RWPE2 (cell line): ENCODE data around the gene ALK.
A peak's percentile ranks its signal among the peaks of the same experiment; 100 is the strongest.

Experiments used
- ATAC-seq: fragments of 200-7000 bp; cut with Tn5 transposase; 3 replicates; pipeline ENCODE4 v1.9.1; 2021; ENCODE audit warnings: low read depth
- DNase-seq: peaks from one replicate; pipeline ENCODE4 v3.0.0-alpha.2; 2020; ENCODE audit warnings: low spot score
- H3K27ac ChIP-seq: fragments of 450-650 bp; 2 replicates; pipeline ENCODE4 v1.5.1; 2017; ENCODE audit warnings: mild to moderate bottlenecking; ENCODE audit not compliant: poor library complexity, severe bottlenecking
- H3K27me3 ChIP-seq: fragments of 250-450 bp; sonication (Bioruptor Pico); 2 replicates; pipeline ENCODE4 v1.5.1; 2021; ENCODE audit warnings: mild to moderate bottlenecking, moderate library complexity; ENCODE audit not compliant: insufficient read depth, poor library complexity, severe bottlenecking
- H3K36me3 ChIP-seq: fragments of 250-450 bp; sonication (Bioruptor Pico); 2 replicates; pipeline ENCODE4 v1.5.1; 2020; ENCODE audit warnings: low read depth, mild to moderate bottlenecking, moderate library complexity
- H3K4me1 ChIP-seq: fragments of 250-450 bp; sonication (Bioruptor Pico); 2 replicates; pipeline ENCODE4 v1.5.1; 2021; ENCODE audit warnings: mild to moderate bottlenecking, moderate library complexity; ENCODE audit not compliant: insufficient read depth, poor library complexity, severe bottlenecking
- H3K4me3 ChIP-seq: fragments of 250-450 bp; sonication (Bioruptor Pico); 2 replicates; pipeline ENCODE4 v1.5.1; 2021; ENCODE audit warnings: mild to moderate bottlenecking, moderate library complexity; ENCODE audit not compliant: severe bottlenecking
- H3K9me3 ChIP-seq: fragments of 250-450 bp; sonication (Bioruptor Pico); 2 replicates; pipeline ENCODE4 v1.5.1; 2021; ENCODE audit warnings: mild to moderate bottlenecking, moderate library complexity; ENCODE audit not compliant: severe bottlenecking
- TF ChIP-seq, protein P1 (sequence below): fragments of 450-650 bp; IDR thresholded peaks from one replicate; pipeline ENCODE4 v1.5.1; 2017; ENCODE audit warnings: mild to moderate bottlenecking, moderate library complexity; ENCODE audit not compliant: poor library complexity, severe bottlenecking

The ALK gene

DNA sequence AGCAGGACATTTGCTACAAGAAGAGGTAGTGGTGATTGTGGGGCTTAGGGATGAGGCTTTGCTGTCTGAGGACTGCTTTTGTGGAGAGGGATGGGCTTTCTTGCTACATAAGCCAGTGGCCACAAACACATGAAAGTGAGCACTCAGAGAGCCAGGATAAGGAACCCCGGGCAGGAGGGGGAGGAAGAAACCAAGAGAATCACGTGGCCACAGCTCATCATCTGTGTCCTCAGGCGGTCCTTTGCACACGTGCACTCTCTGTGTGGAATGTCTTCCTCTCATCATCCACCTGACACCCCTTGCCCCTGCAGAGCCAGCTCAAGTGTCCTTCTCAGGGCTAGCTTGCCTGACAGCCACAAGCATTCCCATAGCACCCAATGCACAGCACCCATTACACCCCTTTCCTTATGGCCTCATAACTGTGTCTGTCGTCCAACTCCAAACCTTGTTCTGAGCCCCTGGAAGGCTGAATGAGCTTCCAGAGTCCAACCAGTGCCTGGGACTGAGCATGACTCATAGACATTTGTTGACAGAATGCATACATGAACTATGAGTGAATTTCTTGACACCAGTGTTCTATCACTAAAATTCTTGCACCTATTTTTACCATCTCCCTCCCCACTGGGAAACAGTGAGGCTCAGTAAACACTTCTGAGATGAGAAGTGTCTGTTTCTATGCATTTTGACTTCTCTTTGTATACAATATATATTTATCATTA, 398.3 kb downstream of the ALK start:
- Histone ChIP-seq H3K9me3 (no peaks in the 10 kb centered on the region), H3K27me3 (no peaks in the 10 kb centered on the region), H3K27ac (no peak overlapping the region), H3K4me1 (peaks cover 21% of the 10 kb centered on the region), H3K4me3 (no peak overlapping the region), H3K36me3 (no peaks in the 10 kb centered on the region)
- ATAC-seq: peak; percentile 88
- TF ChIP-seq, protein P1, sequence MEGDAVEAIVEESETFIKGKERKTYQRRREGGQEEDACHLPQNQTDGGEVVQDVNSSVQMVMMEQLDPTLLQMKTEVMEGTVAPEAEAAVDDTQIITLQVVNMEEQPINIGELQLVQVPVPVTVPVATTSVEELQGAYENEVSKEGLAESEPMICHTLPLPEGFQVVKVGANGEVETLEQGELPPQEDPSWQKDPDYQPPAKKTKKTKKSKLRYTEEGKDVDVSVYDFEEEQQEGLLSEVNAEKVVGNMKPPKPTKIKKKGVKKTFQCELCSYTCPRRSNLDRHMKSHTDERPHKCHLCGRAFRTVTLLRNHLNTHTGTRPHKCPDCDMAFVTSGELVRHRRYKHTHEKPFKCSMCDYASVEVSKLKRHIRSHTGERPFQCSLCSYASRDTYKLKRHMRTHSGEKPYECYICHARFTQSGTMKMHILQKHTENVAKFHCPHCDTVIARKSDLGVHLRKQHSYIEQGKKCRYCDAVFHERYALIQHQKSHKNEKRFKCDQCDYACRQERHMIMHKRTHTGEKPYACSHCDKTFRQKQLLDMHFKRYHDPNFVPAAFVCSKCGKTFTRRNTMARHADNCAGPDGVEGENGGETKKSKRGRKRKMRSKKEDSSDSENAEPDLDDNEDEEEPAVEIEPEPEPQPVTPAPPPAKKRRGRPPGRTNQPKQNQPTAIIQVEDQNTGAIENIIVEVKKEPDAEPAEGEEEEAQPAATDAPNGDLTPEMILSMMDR: no peak
- DNase-seq: no peak

DNA sequence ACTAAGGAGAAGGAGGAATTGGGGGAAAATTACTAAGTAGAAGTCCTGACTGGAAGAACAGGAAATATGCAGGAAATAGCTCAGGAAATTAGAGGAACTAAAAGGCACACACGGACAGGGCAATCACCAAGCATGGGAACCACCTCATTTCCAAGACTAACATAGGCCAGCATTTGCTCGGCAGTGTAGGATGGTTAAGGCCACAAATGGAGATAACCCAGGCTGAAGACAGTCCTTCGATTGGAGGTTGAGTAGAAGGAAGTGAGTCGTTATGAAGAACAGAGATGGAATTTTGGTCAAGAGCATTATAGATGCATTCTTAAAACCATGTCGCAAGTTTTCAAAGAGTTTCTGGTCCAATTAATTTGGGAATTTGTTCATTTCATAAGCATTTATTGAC, 401.4 kb downstream of the ALK start:
- Histone ChIP-seq H3K27ac (no peak overlapping the region), H3K4me3 (no peak overlapping the region), H3K36me3 (no peaks in the 10 kb centered on the region), H3K27me3 (no peaks in the 10 kb centered on the region), H3K9me3 (no peaks in the 10 kb centered on the region), H3K4me1 (peaks cover 21% of the 10 kb centered on the region)
- TF ChIP-seq, protein P1: no peak
- DNase-seq: no peak
- no peak for ATAC-seq

DNA sequence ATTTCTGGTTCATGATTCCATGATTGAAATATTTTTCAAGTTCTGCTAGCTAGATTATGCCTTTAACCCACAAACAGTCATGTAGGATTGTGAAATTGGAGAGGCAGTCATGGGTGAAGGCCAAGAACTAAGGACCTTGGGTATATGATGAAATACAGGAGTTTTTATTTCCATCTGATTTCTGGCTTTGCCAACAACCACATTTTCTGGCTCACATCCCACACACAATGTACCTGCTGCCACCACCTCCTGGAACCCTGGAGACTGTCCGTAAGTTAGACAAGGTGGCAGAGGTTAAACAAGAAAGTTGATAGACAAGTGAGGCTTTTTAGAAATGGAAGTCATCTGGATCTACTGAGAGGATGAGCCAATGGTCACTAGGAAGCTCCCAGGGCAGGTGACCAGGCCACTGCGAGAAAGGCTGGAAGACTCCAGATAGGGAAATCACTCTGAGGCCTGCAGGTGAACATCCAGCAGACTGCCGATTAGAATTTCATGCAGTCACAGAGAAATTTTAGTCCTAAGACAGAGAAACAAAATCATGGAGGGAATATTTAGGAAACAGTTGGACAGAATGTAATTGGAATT, 402.0 kb downstream of the ALK start:
- peaks cover 21% of the 10 kb centered on the region for H3K4me1 ChIP-seq
- H3K9me3 ChIP-seq: no peaks in the 10 kb centered on the region
- DNase-seq (no peak), ATAC-seq (0 out of 3 replicates have a peak, but pooled peaks have one; percentile 26)
- no peak overlapping the region for H3K27ac ChIP-seq
- TF ChIP-seq, protein P1: no peak
- no peak overlapping the region for H3K4me3 ChIP-seq
- H3K27me3 ChIP-seq: no peaks in the 10 kb centered on the region
- H3K36me3 ChIP-seq: no peaks in the 10 kb centered on the region

DNA sequence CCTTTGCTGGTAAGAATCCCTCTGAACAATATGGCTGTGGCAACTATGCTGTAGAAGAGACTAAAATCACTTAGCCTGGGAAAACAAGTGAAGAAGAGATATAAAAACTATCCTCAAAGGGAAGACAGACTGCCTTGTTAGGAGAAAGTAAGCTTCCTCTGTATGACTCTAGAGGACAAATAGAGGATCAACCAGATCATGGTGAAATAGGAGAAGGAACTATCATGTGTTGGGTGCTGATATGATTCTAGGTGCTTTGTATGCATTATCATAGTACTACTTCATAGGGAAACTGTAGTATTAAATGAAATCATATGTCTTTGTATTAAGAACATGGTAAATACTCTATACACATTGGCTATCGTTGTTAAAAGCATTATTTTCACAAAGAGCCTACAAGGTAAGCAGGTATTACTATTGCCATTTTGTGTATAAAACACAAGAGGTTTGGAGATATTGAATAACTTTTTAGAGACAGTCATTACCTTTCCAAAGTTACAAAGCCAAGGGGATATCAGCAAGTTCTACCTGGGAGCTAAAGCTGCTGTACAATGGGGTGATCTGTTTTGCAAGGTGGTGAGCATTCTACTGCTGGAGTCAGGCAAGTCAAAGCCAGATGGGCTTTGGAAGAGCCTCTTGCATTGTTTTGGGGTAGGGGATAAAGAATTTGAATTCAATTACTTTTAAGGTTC, 402.6 kb downstream of the ALK start:
- TF ChIP-seq, protein P1: no peak
- no peak for ATAC-seq

More for the DNA sequence above, 402.6 kb downstream of the ALK start:
- peaks cover 21% of the 10 kb centered on the region for H3K4me1 ChIP-seq
- H3K36me3 ChIP-seq: no peaks in the 10 kb centered on the region
- no peak overlapping the region for H3K27ac ChIP-seq
- H3K27me3 ChIP-seq: no peaks in the 10 kb centered on the region
- H3K4me3 ChIP-seq: no peak overlapping the region
- DNase-seq: no peak
- no peaks in the 10 kb centered on the region for H3K9me3 ChIP-seq
